DLD1 (cell line): ENCODE results near the gene ERMARD.

Experiments
- in situ Hi-C: cut with HindIII; loops from 2 replicates; pipeline ENCODE4 v1.10.0; 2017; ENCODE audit warnings: low sequenced_read_pairs

The ERMARD gene

GRCh38 chr6:169820358-169820757, 68.9 kb downstream of the ERMARD start:
- in situ Hi-C loops = loop anchor here (25.0 kb wide), 1 partner anchor 442 kb away; no protein-coding TSS in a partner anchor

- in situ Hi-C loops = loop anchor here (25.0 kb wide), 1 partner anchor 438 kb away; no protein-coding TSS in a partner anchor
Observed at GRCh38 chr6:169824021-169824420, 72.6 kb downstream of the ERMARD start.

GRCh38 chr6:169824848-169825557, 73.6 kb downstream of the ERMARD start:
- in situ Hi-C loops = loop anchor here (25.0 kb wide), 1 partner anchor 437 kb away; no protein-coding TSS in a partner anchor

GRCh38 chr6:169825558-169826225, 74.3 kb downstream of the ERMARD start:
- in situ Hi-C loops = no loop called here

- in situ Hi-C loops = no loop called here
Observed at GRCh38 chr6:169826697-169827096, 75.3 kb downstream of the ERMARD start.

GRCh38 chr6:169827290-169827717, 75.9 kb downstream of the ERMARD start:
- in situ Hi-C loops = no loop called here

- in situ Hi-C loops = no loop called here
Observed at GRCh38 chr6:169828176-169828575, 76.8 kb downstream of the ERMARD start.

- in situ Hi-C loops = no loop called here
Observed at GRCh38 chr6:169829786-169830185, 78.4 kb downstream of the ERMARD start.

GRCh38 chr6:169830876-169831275, 79.5 kb downstream of the ERMARD start:
- in situ Hi-C loops = no loop called here
